ENCODE data around the gene CCDC86.

Gene CCDC86

GRCh38 chr11:60868682-60869450 is 27.0 kb downstream of the CCDC86 start:
- DNase-seq (ENCODE audit: low read depth), result no peak

GRCh38 chr11:60869451-60869825 is 27.5 kb downstream of the CCDC86 start:
- DNase-seq (ENCODE audit: low read depth), result no peak

- no peak for DNase-seq (ENCODE audit: low read depth)
These were observed 28.4 kb downstream of the CCDC86 start for GRCh38 chr11:60870276-60870675.

- DNase-seq (ENCODE audit: low read depth), result no peak
These were observed 28.9 kb downstream of the CCDC86 start for GRCh38 chr11:60870733-60871377.

GRCh38 chr11:60871378-60872061 is 29.6 kb downstream of the CCDC86 start:
- DNase-seq (ENCODE audit: low read depth), result no peak

GRCh38 chr11:60872124-60872960 is 30.4 kb downstream of the CCDC86 start:
- DNase-seq (ENCODE audit: low read depth), result no peak

GRCh38 chr11:60872961-60873524 is 31.1 kb downstream of the CCDC86 start:
- DNase-seq (ENCODE audit: low read depth), result no peak

DNA sequence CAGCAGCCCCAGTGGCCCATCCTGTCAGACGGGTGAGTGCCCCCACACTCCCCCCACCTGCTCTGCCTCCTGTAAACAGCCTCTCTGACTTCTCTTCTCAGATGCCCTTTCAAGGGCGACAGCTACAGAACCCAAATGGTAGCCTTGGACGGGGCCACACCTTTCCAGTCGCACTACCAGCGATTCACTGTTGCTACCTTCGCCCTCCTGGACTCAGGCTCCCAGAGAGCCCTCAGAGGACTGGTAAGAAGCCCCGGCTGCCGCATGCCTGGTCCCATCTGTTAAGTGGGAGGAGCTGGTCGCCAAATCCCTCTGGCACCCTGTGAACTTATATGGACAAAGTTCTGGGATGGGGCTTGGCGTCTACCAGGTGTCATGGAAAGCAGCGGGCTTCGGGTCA is 31.6 kb downstream of the CCDC86 start:
- DNase-seq (ENCODE audit: low read depth), result no peak

DNA sequence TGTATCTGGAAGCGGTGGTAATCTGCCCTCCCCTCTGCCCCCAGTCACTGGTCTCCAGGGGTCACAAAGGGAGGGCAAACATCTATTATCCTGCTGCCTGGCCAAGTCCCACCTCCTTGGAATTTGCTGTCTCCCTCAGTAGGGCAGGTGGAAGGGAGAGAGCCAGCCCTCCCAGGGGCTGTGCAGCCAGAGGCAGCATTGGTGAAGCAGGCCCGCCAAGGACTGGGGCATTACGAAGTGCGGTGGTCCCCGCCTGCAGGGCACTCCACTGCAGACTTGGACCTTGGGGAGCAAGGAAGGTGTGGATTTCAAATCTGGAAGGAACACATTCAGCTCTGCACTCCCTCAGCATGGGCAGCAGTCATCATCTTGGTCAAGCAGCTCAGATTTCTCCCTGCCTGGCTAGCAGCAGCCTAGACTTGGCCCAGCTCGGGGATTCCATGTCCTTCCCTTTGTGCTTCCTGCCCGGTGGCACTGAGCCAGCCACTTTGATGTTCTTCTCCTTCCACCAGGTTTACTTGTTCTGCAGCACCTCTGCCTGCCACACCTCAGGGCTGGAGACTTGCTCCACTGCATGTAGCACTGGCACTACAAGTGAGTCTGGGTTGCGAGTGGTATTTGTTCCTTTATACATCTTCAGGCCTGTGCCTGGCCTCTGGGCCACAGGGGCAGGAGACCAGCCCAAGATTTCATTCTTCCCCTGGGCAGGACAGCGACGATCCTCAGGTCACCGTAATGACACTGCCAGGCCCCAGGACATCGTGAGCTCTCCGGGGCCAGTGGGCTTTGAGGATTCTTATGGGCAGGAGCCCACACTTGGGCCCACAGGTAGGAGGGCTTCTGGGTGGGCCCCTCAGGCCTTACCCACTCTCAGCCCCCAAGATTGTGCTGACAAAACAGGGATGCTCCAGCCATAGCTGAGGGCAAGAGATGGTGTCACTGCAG is 32.8 kb downstream of the CCDC86 start:
- DNase-seq (ENCODE audit: low read depth), result no peak

DNA sequence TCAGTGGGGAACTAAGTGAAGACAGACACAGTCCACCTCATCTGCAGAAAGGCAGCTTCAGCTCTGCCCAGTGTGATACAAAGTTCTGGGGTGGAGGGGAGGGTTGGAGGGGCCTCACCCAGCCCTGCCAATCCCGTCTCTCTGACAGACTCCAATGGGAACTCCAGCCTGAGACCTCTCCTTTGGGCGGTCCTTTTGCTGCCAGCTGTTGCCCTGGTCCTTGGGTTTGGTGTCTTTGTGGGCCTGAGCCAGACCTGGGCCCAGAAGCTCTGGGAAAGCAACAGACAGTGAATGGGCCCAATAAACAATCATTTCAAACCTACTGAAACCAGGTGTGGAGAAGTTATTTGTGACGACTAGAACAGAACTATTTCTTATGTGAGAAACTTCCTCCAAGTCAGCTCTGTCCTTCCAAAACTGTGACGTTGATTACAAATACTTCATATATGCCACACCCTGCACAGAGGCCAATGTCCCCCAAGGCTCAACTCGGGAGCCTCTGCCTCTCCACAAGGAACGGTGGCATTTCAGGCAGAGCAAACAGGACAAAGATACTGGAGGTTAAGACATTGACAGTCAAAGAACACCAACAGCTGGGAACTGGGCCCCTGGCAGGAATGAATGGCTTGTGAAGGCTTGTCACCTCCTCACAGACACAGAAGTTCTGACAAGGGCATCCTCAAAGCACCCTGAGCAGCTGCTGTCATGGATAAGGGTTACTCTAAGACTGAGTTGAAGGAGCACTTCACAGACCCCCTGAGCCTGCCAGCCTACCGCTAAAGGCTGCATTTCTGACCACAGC is 33.7 kb downstream of the CCDC86 start:
- DNase-seq (ENCODE audit: low read depth), result no peak

DNA sequence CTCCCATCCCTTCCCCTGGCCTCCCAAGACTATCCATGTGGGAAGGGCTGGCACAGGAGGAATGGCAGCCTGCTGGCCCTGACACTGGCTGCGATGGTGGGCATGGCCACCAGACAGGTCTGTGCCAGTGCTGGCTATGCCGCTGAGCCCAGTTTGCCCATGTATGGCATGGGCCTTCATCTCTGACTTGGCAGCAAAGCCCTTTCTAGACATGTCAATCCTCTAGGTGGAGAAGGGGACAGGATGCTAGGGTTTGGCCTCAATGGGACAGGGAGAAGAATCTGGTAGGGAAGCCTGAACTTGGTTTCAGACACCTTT is 34.2 kb downstream of the CCDC86 start:
- no peak for DNase-seq (ENCODE audit: low read depth)

DNA sequence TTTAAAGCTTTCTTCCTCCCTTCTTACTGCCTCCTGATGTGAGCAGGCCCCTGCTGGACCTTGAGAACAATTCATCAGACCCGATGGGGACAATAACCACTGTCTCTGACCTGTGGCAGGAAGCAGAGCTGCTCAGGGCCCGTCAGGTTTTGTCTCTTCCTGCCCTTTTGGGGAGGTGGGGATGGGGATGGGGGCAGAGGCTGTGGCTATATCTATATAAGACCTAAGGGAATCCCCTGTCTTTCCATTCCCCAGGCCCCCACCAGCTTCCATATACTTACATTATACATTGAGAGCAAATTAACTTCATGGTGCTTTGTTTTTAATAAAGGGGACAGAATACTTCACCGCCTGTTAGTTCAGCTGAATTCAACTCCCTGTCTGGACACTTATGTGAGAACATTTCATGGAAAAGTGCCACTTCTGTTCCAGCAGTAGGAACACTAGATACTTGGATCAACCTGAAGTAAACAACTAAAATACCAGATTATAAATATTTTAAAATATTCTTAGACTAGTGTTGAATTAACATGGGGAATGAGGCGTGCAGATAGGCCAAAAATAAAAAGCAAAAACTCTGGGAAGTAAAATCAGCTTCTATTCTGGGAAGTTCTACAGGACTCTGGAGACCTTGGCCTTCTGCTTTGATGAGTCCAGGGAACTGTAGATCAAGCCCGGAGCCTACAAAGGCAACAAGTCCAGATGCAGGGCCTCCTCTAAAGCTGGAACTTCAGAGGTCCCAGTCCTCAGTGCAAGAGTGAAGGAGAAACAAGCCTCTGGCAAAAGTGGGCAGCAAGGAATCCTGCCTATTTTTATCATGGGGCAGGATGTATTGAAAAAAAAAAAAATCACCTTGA is 36.6 kb downstream of the CCDC86 start:
- DNase-seq (ENCODE audit: low read depth), result no peak

DNA sequence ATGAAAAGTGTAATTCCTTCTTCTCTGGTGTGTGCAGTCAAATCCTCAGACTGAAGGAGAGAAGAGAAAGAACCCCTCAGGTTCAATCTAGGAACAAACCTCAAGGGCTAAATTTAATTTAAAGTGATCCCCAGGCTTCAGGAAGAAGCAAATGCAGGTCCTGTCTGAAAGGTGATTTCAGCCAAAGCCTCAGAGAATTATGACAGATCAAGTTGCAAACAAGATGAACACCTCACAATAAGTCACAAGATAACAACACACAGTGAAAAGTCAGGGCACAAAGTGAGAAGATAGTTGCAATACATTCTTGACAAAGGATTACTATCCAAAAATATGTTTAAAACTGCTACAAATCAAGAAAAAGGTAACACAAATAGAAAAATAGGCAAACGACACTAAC is 37.2 kb downstream of the CCDC86 start:
- DNase-seq (ENCODE audit: low read depth), result no peak

GRCh38 chr11:60879971-60880588 is 38.2 kb downstream of the CCDC86 start:
- no peak for DNase-seq (ENCODE audit: low read depth)

DNA sequence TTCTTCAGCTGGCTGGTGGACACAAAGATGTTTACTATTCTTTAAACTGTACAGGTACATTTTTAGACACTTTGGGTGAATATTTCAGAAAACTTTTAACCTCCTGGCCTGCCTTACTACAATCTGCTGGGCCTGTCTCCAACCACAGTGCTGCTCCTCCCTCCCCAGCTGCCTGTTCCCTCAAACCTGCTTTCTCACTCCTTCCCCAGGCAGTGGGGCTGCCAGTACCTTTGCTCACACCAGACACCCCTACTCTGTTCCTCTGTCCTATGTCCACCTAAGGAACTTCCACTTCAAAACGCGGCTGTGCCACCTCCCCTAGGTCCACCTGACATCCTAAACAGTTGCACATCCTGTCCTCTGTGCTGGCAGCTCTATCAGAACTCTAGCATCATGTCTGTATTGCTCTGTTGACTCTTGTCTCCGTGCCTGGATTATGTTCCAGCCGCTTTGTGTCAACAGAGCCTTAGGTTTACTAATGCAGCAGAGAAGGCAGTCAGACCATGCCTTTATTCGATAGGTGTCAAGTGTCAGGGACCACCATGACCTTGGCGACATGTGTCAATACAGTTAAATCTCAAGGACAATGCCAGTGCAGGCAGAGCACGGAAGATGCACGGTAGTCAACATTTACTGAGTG is 38.9 kb downstream of the CCDC86 start:
- no peak for DNase-seq (ENCODE audit: low read depth)

DNA sequence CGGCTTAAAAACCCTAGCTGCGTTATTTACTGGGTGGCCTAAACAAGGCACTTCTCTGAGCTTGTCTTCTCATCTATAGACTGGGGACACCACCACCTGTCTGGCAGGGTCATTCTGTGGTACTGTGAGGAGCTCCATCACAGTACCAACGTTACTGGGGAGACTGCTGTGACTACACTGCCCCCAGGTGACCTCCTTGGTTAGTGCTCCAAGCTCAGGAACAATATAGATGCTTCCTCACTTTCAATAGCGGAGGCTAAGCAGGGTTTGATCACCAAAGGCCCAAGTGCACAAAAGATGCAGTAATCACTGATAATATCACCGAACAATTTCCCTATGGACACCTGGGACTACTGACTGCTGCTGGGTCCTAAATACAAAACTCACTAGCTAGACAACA is 45.6 kb downstream of the CCDC86 start:
- no peak for DNase-seq (ENCODE audit: low read depth)

DNA sequence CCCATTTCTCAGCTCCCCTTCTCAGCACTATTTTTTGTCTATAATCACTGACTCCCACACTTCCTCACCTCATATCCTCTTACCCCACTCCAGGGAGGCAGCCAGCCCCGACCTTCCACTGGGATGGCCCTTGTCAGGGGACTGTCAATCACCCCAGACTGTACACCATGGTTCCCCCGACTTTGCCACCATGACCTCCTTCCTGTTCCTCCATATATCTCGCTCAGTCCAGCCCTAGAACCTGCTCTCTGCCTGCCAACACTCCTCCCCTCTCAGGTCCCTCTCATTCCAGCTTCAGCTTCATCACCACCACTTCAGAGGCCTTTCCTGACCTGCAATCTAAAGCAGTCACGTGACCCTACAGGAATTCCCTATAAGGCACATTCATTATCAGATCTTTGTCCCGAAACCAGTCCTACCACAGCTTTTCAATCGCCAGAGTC is 48.0 kb downstream of the CCDC86 start:
- DNase-seq (ENCODE audit: low read depth), result no peak

DNA sequence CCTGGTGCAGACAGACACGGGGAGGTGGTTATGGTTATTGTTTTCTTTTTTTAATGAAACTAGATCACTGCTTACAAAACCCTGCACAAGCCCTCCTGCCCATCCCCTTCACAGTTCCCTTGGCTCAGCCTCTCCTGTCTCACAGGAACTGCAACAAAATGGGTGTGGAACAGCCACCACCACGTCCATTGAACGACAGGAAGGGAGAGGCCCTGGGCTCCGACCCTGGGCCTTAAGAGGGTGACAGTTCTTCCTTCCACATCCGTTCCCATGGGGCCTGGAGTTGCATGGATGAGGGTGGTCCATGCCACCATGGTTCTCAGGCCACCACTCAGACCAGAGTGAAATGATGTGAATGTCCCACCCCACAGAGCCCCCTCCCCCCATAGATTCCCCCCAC is 48.8 kb downstream of the CCDC86 start:
- no peak for DNase-seq (ENCODE audit: low read depth)

All from stimulated activated CD8-positive, alpha-beta memory T cell treated with anti-CD3 and anti-CD28 coated beads, Interleukin-4, amount 100 ng/mL, for 24 hours (primary cell).